GM12891 (cell line): ENCODE measurements around the gene MTAP.

Experiments
- POLR2A ChIP-seq: IDR thresholded peaks from 2 replicates; pipeline ENCODE4 v1.6.1; 2011; ENCODE audit warnings: low read depth, low read length, control low read depth
- POLR2AphosphoS5 ChIP-seq: IDR thresholded peaks from 2 replicates; pipeline ENCODE4 v1.6.1; 2011; ENCODE audit warnings: low read depth, low read length, control low read depth
- TAF1 ChIP-seq: IDR thresholded peaks from 2 replicates; pipeline ENCODE4 v1.6.1; 2011; ENCODE audit warnings: low read depth, low read length, control low read depth

DNA sequence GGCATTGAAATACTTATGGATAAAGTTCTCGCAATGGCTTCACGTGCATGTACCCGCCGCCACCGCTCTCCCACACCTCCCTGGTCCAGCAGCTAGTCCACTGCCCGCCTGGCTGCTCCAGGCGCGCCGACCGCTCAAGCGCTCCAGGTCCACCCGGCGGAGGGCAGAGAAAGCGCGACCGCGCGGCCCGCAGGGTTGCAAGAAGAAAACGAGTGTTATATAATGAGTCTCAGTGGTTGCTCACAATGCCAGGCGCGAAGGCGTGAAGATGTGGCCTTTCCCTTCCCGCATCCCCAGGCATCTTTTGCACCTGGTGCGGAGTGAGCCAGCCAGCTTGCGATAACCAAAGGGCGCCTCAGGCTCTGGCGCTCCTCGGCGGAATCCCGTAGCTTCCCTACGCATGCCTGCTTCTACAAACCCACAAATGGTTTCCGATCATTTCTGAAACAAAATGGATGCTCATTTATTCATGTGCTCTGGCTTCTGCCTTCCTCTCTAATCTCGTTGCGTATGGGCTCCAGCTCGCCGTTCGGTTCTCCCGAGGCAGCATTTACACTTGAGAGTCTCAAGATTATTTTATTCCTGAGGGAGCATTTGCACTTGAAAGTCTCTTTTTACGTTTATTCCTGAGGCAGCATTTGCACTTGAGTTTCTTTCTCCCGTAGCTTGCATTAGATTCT, 166.0 kb downstream of the MTAP start:
- TF ChIP-seq POLR2AphosphoS5 = no peak
- TF ChIP-seq POLR2A = no peak
- TF ChIP-seq TAF1 = no peak
